HepG2 (cell line): ENCODE data around the gene RSPH9. TPM values are rescaled to one million over a fixed set of nuclear protein-coding genes. Genes with fewer than 3 reads are reported as not detected.

Source experiments
- ATAC-seq: fragments of 200-7000 bp; cut with Tn5 transposase; 3 replicates; pipeline ENCODE4 v1.9.1; 2020; ENCODE audit warnings: mild to moderate bottlenecking, moderate library complexity
- BruUV-seq: library from RNA; stranded (reverse); fragments of 400-500 nt; replicated peaks from 2 replicates; lab custom pipeline; 2021; lab: Mats Ljungman, UMichigan
- CTCF ChIA-PET: fragments of 300-600 bp; formaldehyde crosslinking; extraction: SDS; loops from one replicate; lab custom pipeline; 2021; ENCODE audit warnings: low total read pairs, inconsistent platforms, low intra/inter-chr PET ratio; lab: Yijun Ruan, JAX
- POLR2A ChIA-PET: fragments of 350-600 bp; sonication (Branson Sonifier 250); formaldehyde crosslinking; loops from one replicate; lab custom pipeline; 2020; ENCODE audit warnings: antibody characterized with exemption, inconsistent platforms; lab: Yijun Ruan, JAX
- DNase-seq: peaks from one replicate; pipeline ENCODE4 v3.0.0-alpha.2; 2015; ENCODE audit warnings: low spot score
- FAIRE-seq: peaks from 3 replicates; lab custom pipeline; 2011; peaks lifted over from hg19 to GRCh38; lab: Jason Lieb, UNC
- H2AFZ ChIP-seq: one replicate; pipeline ENCODE4 v1.6.1; 2011; ENCODE audit warnings: low read length, inconsistent platforms
- H3K27ac ChIP-seq: fragments of 300-600 bp; 3 replicates; pipeline ENCODE4 v1.8.0; 2011; ENCODE audit warnings: mixed run types, mild to moderate bottlenecking, mixed read lengths, low read length, inconsistent platforms; ENCODE audit not compliant: insufficient read depth; ENCODE audit errors: extremely low read length
- H3K27me3 ChIP-seq, 2 experiments: fragments of 200-600 bp in 1 of 2; 2 replicates in 1 of 2; 3 replicates in 1 of 2; pipeline versions ENCODE4 v1.6.0 to v1.8.0; 2011; ENCODE audit warnings: low read length in 2 of 2, mild to moderate bottlenecking in 2 of 2, moderate library complexity in 2 of 2, inconsistent platforms in 1 of 2; ENCODE audit not compliant: insufficient read depth in 2 of 2, control insufficient read depth in 1 of 2
- H3K36me3 ChIP-seq, 2 experiments: fragments of 200-600 bp in 1 of 2; replicated peaks in 1 of 2; 2 replicates in 1 of 2; 3 replicates in 1 of 2; pipeline versions ENCODE4 v1.5.1 to v1.8.0; 2011; ENCODE audit warnings: low read length in 2 of 2, inconsistent platforms in 1 of 2; ENCODE audit not compliant: insufficient read depth in 2 of 2, control insufficient read depth in 1 of 2
- H3K4me1 ChIP-seq: 2 replicates; pipeline ENCODE4 v1.5.1; 2012; ENCODE audit warnings: low read length, inconsistent platforms; ENCODE audit not compliant: insufficient read depth
- H3K4me2 ChIP-seq: 2 replicates; pipeline ENCODE4 v1.6.0; 2011; ENCODE audit warnings: low read depth, low read length, inconsistent platforms
- H3K4me3 ChIP-seq, 3 experiments: fragments of 200-600 bp in 1 of 3; sonication (generic), shearing (Covaris generic) in 1 of 3; replicated peaks in 1 of 3; 2 replicates each; pipeline ENCODE4 v1.5.1; 2011 to 2016; ENCODE audit warnings: low read length in 3 of 3, inconsistent platforms in 2 of 3, low read depth in 2 of 3, mild to moderate bottlenecking in 2 of 3, control low read depth in 1 of 3, mixed read lengths in 1 of 3; ENCODE audit not compliant: insufficient read depth in 1 of 3
- H3K79me2 ChIP-seq: one replicate; pipeline ENCODE4 v1.6.1; 2011; ENCODE audit warnings: low read length, inconsistent platforms; ENCODE audit not compliant: insufficient read depth
- H3K9ac ChIP-seq: 2 replicates; pipeline ENCODE4 v1.6.0; 2011; ENCODE audit warnings: mild to moderate bottlenecking, low read depth, low read length, inconsistent platforms; ENCODE audit not compliant: insufficient read depth
- H3K9me3 ChIP-seq: 2 replicates; pipeline ENCODE4 v1.5.1; 2012; ENCODE audit warnings: mild to moderate bottlenecking, low read length
- H4K20me1 ChIP-seq: 2 replicates; pipeline ENCODE4 v1.6.0; 2011; ENCODE audit warnings: inconsistent platforms, mild to moderate bottlenecking, low read length, moderate library complexity; ENCODE audit not compliant: insufficient read depth
- NFKB2 ChIP-seq: sonication (generic); formaldehyde crosslinking; IDR thresholded peaks from 2 replicates; pipeline ENCODE4 v1.4.0; 2020; ENCODE audit warnings: missing genetic modification reagents, borderline replicate concordance
- NR3C1 ChIP-seq: sonication (generic); formaldehyde crosslinking; IDR thresholded peaks from 2 replicates; pipeline ENCODE4 v1.4.0; 2020; ENCODE audit warnings: missing genetic modification reagents
- POLR2A ChIP-seq, 2 experiments: IDR thresholded peaks; 2 replicates each; pipeline ENCODE4 v1.6.1; 2011; ENCODE audit warnings: low read depth in 2 of 2, low read length in 2 of 2, mild to moderate bottlenecking in 1 of 2, moderate library complexity in 1 of 2; ENCODE audit not compliant: insufficient read depth in 1 of 2
- POLR2AphosphoS5 ChIP-seq: IDR thresholded peaks from 2 replicates; pipeline ENCODE4 v1.6.1; 2012; ENCODE audit warnings: low read depth, low read length
- POLR2G ChIP-seq: fragments of 200-400 bp; formaldehyde crosslinking; IDR thresholded peaks from 2 replicates; pipeline ENCODE4 v1.6.1; 2018; ENCODE audit warnings: mild to moderate bottlenecking, low read depth, low read length, moderate library complexity
- RBFOX2 ChIP-seq: fragments of 200-400 bp; formaldehyde crosslinking; IDR thresholded peaks from 2 replicates; pipeline ENCODE4 v1.6.1; 2017; ENCODE audit warnings: low read depth, mild to moderate bottlenecking, low read length
- TCF7 ChIP-seq: sonication (generic); IDR thresholded peaks from 2 replicates; pipeline ENCODE4 v1.6.1; 2016; ENCODE audit warnings: antibody characterized with exemption, low read depth
- TEAD2 ChIP-seq: sonication (generic); formaldehyde crosslinking; IDR thresholded peaks from 2 replicates; pipeline ENCODE4 v1.9.0; 2021; ENCODE audit warnings: missing genetic modification reagents
- ZNF12 ChIP-seq: sonication (generic); formaldehyde crosslinking; IDR thresholded peaks from 2 replicates; pipeline ENCODE4 v1.5.0; 2020; ENCODE audit warnings: missing genetic modification reagents
- ZNF350 ChIP-seq: sonication (generic); formaldehyde crosslinking; IDR thresholded peaks from 2 replicates; pipeline ENCODE4 v1.4.0; 2020; ENCODE audit warnings: mild to moderate bottlenecking, low read depth, missing genetic modification reagents, borderline replicate concordance
- ZNF468 ChIP-seq: sonication (generic); formaldehyde crosslinking; IDR thresholded peaks from 2 replicates; pipeline ENCODE4 v1.8.0; 2022; ENCODE audit warnings: mild to moderate bottlenecking, moderate library complexity, missing genetic modification reagents
- ZNF589 ChIP-seq: sonication (generic); formaldehyde crosslinking; conservative IDR thresholded peaks from 2 replicates; pipeline ENCODE4 v1.8.0; 2022; ENCODE audit warnings: mild to moderate bottlenecking, moderate library complexity, missing genetic modification reagents
- WGBS: methylation state at CpG from one replicate; pipeline ENCODE4 v1.1.6; 2017; ENCODE audit warnings: low lambda C conversion rate; 5-methylcytosine and 5-hydroxymethylcytosine counted together
- in situ Hi-C: cut with HindIII; loops from 2 replicates; pipeline ENCODE4 v1.10.0; 2017; ENCODE audit warnings: low pct_unique_long_range_greater_than_20kb; ENCODE audit not compliant: extremely low pct_ligation_motif_present
- intact Hi-C: fragments of 100-400 bp; cut with micrococcal nuclease; formaldehyde crosslinking; loops from one replicate; pipeline ENCODE4 v1.10.0; 2022; ENCODE audit not compliant: unreplicated experiment
- polyA plus RNA-seq, 8 experiments: library from polyadenylated mRNA; depleted of rRNA in 3 of 8; stranded (reverse) in 7 of 8; unstranded in 1 of 8; fragments of >200 nt; fragmentation: Illumina TruSeq in 4 of 8; extraction: Trizol in 4 of 8; gene quantifications; 2 replicates each; pipeline versions ENCODE4 v1.2.1 to v1.2.3, GENCODE V29; 2011 to 2016; ENCODE audit warnings: low read depth in 4 of 8, missing spikeins in 1 of 8, mixed read lengths in 1 of 8; ENCODE audit not compliant: insufficient read depth in 1 of 8
- total RNA-seq, 5 experiments: library from RNA; depleted of rRNA; stranded (reverse); fragments of >200 nt; fragmentation: Illumina TruSeq; extraction: Trizol; gene quantifications; 2 replicates each; pipeline ENCODE4 v1.2.3, GENCODE V29; 2016; ENCODE audit warnings: low read depth in 1 of 5

RSPH9 gene
- total and polyA plus RNA-seq, 2 of the 13 experiments (the other 11 are each of a cell fraction or from before 2014, with no cell fraction given): 0.04 TPM; not detected in 1

- H3K4me1 ChIP-seq: peaks cover 11% of the 10 kb centered on the region; the same call in 1 of the 2 replicates
- H3K4me3 ChIP-seq: no peak overlapping the region
- 97% methylated on average over 11 of the region's 12 CpGs for WGBS
- no peak for ATAC-seq
- H3K4me2 ChIP-seq: no peak overlapping the region
- no peak for TF ChIP-seq TEAD2 (CRISPR knock-in tag)
- 0 out of 2 replicates have a peak, but pooled peaks have one; percentile 12 for TF ChIP-seq ZNF350 (CRISPR knock-in tag)
- TF ChIP-seq ZNF12 (CRISPR knock-in tag): no peak
- no peak for TF ChIP-seq ZNF468
- peak in 1 of 2 experiments; percentile 33; a peak in 2 of 4 replicates for TF ChIP-seq POLR2A (IDR thresholded peaks at IDR 0.05; ENCODE audit: insufficient read depth in 1 of 2, low read depth in 2 of 2, low read length in 2 of 2)
- TF ChIP-seq NR3C1 (CRISPR knock-in tag): no peak
- peak; percentile 28; the same call in 1 of the 2 replicates for TF ChIP-seq POLR2G
- TF ChIP-seq ZNF589 (CRISPR knock-in tag): no peak
- peak; percentile 33; the same call in 1 of the 2 replicates for TF ChIP-seq POLR2AphosphoS5
- TF ChIP-seq RBFOX2: peak; percentile 24; the same call in 1 of the 2 replicates
- TF ChIP-seq NFKB2 (CRISPR knock-in tag): 0 out of 2 replicates have a peak, but pooled peaks have one; percentile 30
- TF ChIP-seq TCF7: no peak
- TF ChIP-seq, all 625 proteins: peak for 6
- Histone ChIP-seq H2AFZ (no peak overlapping the region), H3K9me3 (no peaks in the 10 kb centered on the region), H3K27me3 (no peaks in the 10 kb centered on the region), H3K79me2 (no peaks in the 10 kb centered on the region), H3K36me3 (peaks cover 44 to 59% of the 10 kb centered on the region in 2 experiments), H3K9ac (no peak overlapping the region), H3K27ac (no peak overlapping the region), H4K20me1 (no peaks in the 10 kb centered on the region)
- no peak for DNase-seq
- ChIA-PET POLR2A (interaction anchor here (1.5 to 4.5 kb wide), 2 partner anchors 8 to 46 kb away, joined by 3 to 50 read pairs; partner anchors contain the start of gene GTPBP2), CTCF (no interaction called here)
- intact Hi-C loops: no loop called here
- no TSS peak for BruUV-seq
- in situ Hi-C loops: no loop called here
- FAIRE-seq: no peak
Observed at GRCh38 chr6:43621078-43621835, 23.6 kb upstream of the RSPH9 start.
